ENCODE results near the gene GBX2.
"Not testable (repeated sequence)": the region's sequence is repeated elsewhere in the genome, so short reads cannot be mapped to it uniquely, and the experiment has no call there.

GBX2 gene

GRCh38 chr2:236156860-236157194 is 11.4 kb downstream of the GBX2 start:
- DNase-seq (ENCODE audit: low read depth in 3 of 3, low spot score in 1 of 3) = no peak

- DNase-seq (ENCODE audit: low read depth in 3 of 3, low spot score in 1 of 3) = no peak
These were observed 11.9 kb downstream of the GBX2 start for GRCh38 chr2:236156095-236156859.

- no peak for DNase-seq (ENCODE audit: low read depth in 3 of 3, low spot score in 1 of 3)
These were observed 12.8 kb downstream of the GBX2 start for GRCh38 chr2:236155406-236155805.

GRCh38 chr2:236146436-236146835 is 21.8 kb downstream of the GBX2 start:
- no peak for DNase-seq (ENCODE audit: low read depth in 3 of 3, low spot score in 1 of 3)

GRCh38 chr2:236143811-236144210 is 24.4 kb downstream of the GBX2 start:
- DNase-seq (ENCODE audit: low read depth in 3 of 3, low spot score in 1 of 3) = no peak

GRCh38 chr2:236141616-236142015 is 26.6 kb downstream of the GBX2 start:
- DNase-seq (ENCODE audit: low read depth in 3 of 3, low spot score in 1 of 3) = not testable (repeated sequence)

GRCh38 chr2:236137066-236137465 is 31.1 kb downstream of the GBX2 start:
- no peak for DNase-seq (ENCODE audit: low read depth in 3 of 3, low spot score in 1 of 3)

- no peak for DNase-seq (ENCODE audit: low read depth in 3 of 3, low spot score in 1 of 3)
These were observed 31.6 kb downstream of the GBX2 start for GRCh38 chr2:236136538-236136937.

GRCh38 chr2:236133410-236134012 is 34.7 kb downstream of the GBX2 start:
- no peak for DNase-seq (ENCODE audit: low read depth in 3 of 3, low spot score in 1 of 3)

GRCh38 chr2:236131073-236131692 is 37.0 kb downstream of the GBX2 start:
- DNase-seq (ENCODE audit: low read depth in 3 of 3, low spot score in 1 of 3) = no peak

GRCh38 chr2:236130349-236130998 is 37.7 kb downstream of the GBX2 start:
- no peak for DNase-seq (ENCODE audit: low read depth in 3 of 3, low spot score in 1 of 3)

GRCh38 chr2:236129935-236130334 is 38.3 kb downstream of the GBX2 start:
- DNase-seq (ENCODE audit: low read depth in 3 of 3, low spot score in 1 of 3) = no peak

- no peak for DNase-seq (ENCODE audit: low read depth in 3 of 3, low spot score in 1 of 3)
These were observed 39.9 kb downstream of the GBX2 start for GRCh38 chr2:236128321-236128720.

- no peak for DNase-seq (ENCODE audit: low read depth in 3 of 3, low spot score in 1 of 3)
These were observed 41.2 kb downstream of the GBX2 start for GRCh38 chr2:236127010-236127409.

- no peak for DNase-seq (ENCODE audit: low read depth in 3 of 3, low spot score in 1 of 3)
These were observed 42.6 kb downstream of the GBX2 start for GRCh38 chr2:236125541-236125940.

GRCh38 chr2:236124182-236124893 is 43.8 kb downstream of the GBX2 start:
- DNase-seq (ENCODE audit: low read depth in 3 of 3, low spot score in 1 of 3) = no peak

GRCh38 chr2:236123716-236124115 is 44.5 kb downstream of the GBX2 start:
- no peak for DNase-seq (ENCODE audit: low read depth in 3 of 3, low spot score in 1 of 3)

- no peak for DNase-seq (ENCODE audit: low read depth in 3 of 3, low spot score in 1 of 3)
These were observed 46.0 kb downstream of the GBX2 start for GRCh38 chr2:236122236-236122635.

GRCh38 chr2:236121546-236121945 is 46.6 kb downstream of the GBX2 start:
- no peak for DNase-seq (ENCODE audit: low read depth in 3 of 3, low spot score in 1 of 3)

- DNase-seq (ENCODE audit: low read depth in 3 of 3, low spot score in 1 of 3) = no peak
These were observed 47.4 kb downstream of the GBX2 start for GRCh38 chr2:236120829-236121228.

GRCh38 chr2:236120141-236120601 is 48.0 kb downstream of the GBX2 start:
- DNase-seq (ENCODE audit: low read depth in 3 of 3, low spot score in 1 of 3) = no peak

All from stimulated activated CD4-positive, alpha-beta T cell treated with anti-CD3 and anti-CD28 coated beads, TNF-alpha, amount 100 ng/mL, for 1 hour (primary cell).